ENCODE measurements around the gene FBP1.
A peak's percentile ranks its signal among the peaks of the same experiment; 100 is the strongest.

Gene FBP1

GRCh38 chr9:94622087-94622800 lies 17.1 kb downstream of the FBP1 start:
- Mint-ChIP-seq H3K36me3 (ENCODE audit: low read depth) (no peaks in the 10 kb centered on the region), H3K27me3 (ENCODE audit: low read depth) (peaks cover 10% of the 10 kb centered on the region), H3K9me3 (no peaks in the 10 kb centered on the region), H3K27ac (no peak overlapping the region), H3K4me1 (ENCODE audit: low read depth) (no peaks in the 10 kb centered on the region), H3K4me3 (no peak overlapping the region)
- DNase-seq (ENCODE audit: low spot score): no peak

GRCh38 chr9:94619026-94619425 lies 20.3 kb downstream of the FBP1 start:
- Mint-ChIP-seq H3K36me3 (ENCODE audit: low read depth) (no peaks in the 10 kb centered on the region), H3K27ac (no peak overlapping the region), H3K9me3 (no peaks in the 10 kb centered on the region), H3K27me3 (ENCODE audit: low read depth) (peaks cover 12% of the 10 kb centered on the region), H3K4me3 (no peak overlapping the region), H3K4me1 (ENCODE audit: low read depth) (no peaks in the 10 kb centered on the region)
- DNase-seq (ENCODE audit: low spot score): no peak

DNA sequence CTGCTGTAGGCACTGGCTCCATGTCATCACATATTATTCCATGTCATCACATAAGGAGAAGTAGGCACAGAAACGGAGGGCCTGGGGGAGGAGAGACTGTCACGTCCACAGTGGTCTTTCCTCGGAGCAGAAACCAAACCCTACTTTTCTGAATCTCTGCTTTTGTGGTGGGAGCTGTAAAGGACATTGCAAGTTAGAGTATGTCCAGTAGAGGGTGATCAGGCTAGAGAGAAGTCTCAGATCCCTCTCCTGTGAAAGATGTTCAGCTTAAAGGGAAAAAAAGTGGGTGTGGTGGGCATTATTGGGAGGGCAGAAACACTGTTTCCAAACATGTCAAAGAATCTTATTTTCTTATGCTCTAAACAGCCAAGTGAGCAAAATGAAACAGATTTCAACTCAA lies 26.3 kb downstream of the FBP1 start:
- Mint-ChIP-seq H3K27me3 (ENCODE audit: low read depth) (peaks cover 46% of the 10 kb centered on the region), H3K27ac (no peak overlapping the region), H3K4me3 (no peak overlapping the region), H3K36me3 (ENCODE audit: low read depth) (no peaks in the 10 kb centered on the region), H3K9me3 (no peaks in the 10 kb centered on the region), H3K4me1 (ENCODE audit: low read depth) (peaks cover 7% of the 10 kb centered on the region)
- no peak for DNase-seq (ENCODE audit: low spot score)

DNA sequence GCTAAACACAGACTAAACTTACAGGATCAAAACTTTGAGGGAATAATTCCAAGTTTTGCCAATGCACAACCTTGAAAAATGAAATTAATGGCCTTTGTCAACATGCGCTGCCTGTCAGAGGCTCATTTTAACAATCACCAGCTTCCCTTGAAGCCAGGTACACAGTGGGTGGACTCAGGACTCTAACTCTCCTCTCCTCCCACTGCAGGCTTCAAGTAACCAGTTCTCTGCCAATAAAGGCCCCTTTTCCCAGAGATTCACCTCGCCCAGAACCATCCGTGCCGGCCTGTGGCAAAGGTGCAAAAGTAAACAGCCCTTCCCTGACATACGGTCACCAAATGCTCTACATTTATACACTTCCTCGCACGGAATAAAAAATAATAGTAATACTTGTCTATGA lies 27.2 kb downstream of the FBP1 start:
- no peaks in the 10 kb centered on the region for H3K36me3 Mint-ChIP-seq (ENCODE audit: low read depth)
- H3K9me3 Mint-ChIP-seq: no peaks in the 10 kb centered on the region
- no peak overlapping the region for H3K4me3 Mint-ChIP-seq
- no peak for DNase-seq (ENCODE audit: low spot score)
- H3K27ac Mint-ChIP-seq: no peak overlapping the region
- H3K27me3 Mint-ChIP-seq (ENCODE audit: low read depth): peaks cover 46% of the 10 kb centered on the region
- peaks cover 7% of the 10 kb centered on the region for H3K4me1 Mint-ChIP-seq (ENCODE audit: low read depth)

- Mint-ChIP-seq H3K36me3 (ENCODE audit: low read depth) (no peaks in the 10 kb centered on the region), H3K4me1 (ENCODE audit: low read depth) (peaks cover 7% of the 10 kb centered on the region), H3K27me3 (ENCODE audit: low read depth) (peaks cover 47% of the 10 kb centered on the region), H3K4me3 (no peak overlapping the region), H3K27ac (no peak overlapping the region), H3K9me3 (no peaks in the 10 kb centered on the region)
- DNase-seq (ENCODE audit: low spot score): peak; percentile 22
Observed at GRCh38 chr9:94611638-94612068, 27.7 kb downstream of the FBP1 start.

DNA sequence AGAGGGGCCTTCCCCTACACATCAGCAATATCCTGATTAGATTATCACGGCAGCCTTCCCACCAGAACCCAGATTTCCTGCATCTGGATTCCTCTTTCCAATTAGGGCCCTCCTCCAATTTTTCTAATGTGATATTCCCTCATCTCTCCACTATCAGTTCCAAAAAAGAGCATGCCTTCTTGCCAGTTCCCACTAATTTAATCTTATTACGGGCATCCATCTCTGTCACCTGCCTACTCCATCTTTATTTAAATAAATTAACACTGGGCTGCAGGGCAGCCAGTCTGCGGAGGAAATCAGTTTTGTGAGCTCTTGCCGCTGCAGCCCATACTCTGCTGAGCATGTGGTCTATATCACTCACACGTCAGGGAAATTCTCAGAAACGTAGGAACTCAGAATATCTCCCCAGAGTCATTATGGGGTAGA lies 29.1 kb downstream of the FBP1 start:
- Mint-ChIP-seq H3K9me3 (no peaks in the 10 kb centered on the region), H3K4me1 (ENCODE audit: low read depth) (peaks cover 7% of the 10 kb centered on the region), H3K27me3 (ENCODE audit: low read depth) (peaks cover 58% of the 10 kb centered on the region), H3K27ac (no peak overlapping the region), H3K4me3 (no peak overlapping the region), H3K36me3 (ENCODE audit: low read depth) (no peaks in the 10 kb centered on the region)
- DNase-seq (ENCODE audit: low spot score): no peak

DNA sequence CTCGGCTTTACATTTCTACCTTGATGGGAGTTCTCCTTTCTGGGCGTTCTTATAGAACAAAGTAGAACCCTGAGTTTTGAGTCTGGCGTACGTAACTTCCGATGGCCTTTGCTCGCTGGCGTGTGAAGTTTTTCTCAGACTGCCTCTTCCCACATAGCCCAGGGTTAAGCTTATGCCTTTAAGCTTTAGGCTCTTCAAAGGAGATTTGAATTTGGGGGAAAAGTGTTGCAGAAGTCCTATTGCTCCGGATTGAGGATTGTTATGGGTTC lies 32.0 kb downstream of the FBP1 start:
- DNase-seq (ENCODE audit: low spot score): no peak
- Mint-ChIP-seq H3K36me3 (ENCODE audit: low read depth) (no peaks in the 10 kb centered on the region), H3K27ac (no peak overlapping the region), H3K27me3 (ENCODE audit: low read depth) (peaks cover 59% of the 10 kb centered on the region), H3K9me3 (no peaks in the 10 kb centered on the region), H3K4me1 (ENCODE audit: low read depth) (peaks cover 9% of the 10 kb centered on the region), H3K4me3 (no peak overlapping the region)

DNA sequence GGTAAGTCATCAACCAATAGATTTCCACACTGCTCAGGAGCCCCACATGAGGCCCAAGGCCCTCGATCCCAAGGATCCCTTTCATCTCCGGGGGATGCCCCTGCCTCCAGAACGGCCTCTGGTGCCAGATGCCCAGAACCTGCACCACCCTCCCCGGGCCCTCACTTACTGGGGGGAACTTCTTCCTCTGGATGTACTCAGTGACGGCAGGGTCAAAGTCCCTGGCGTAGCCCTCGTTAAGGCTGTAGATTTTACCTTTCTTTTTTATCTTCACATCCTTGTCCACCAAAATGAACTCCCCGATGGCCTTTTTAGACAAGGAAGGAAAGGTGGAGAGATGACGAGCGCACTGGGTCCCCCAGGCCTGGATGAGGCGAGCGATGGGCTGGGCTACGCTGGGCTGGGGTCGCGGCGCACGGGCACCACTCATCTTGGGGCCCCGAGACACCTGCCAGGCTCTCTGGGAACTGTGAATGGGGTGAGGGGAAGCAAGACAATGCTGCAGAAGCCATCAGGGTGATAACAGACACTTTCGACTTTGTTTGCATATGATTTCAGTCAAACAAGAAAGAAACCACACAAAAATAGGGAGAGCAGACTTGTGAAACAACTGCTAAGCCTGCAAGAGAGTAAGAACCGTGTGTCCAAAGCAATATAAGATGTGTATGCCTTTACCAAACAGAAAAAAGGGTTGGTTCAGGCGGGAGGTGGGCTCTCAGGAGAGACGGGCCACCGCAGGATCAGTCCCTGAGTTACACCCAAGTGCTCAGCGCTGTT lies 32.5 kb downstream of the FBP1 start:
- H3K9me3 Mint-ChIP-seq: no peaks in the 10 kb centered on the region
- H3K4me1 Mint-ChIP-seq (ENCODE audit: low read depth): peaks cover 5% of the 10 kb centered on the region
- no peak for DNase-seq (ENCODE audit: low spot score)
- no peak overlapping the region for H3K27ac Mint-ChIP-seq
- no peak overlapping the region for H3K4me3 Mint-ChIP-seq
- no peaks in the 10 kb centered on the region for H3K36me3 Mint-ChIP-seq (ENCODE audit: low read depth)
- H3K27me3 Mint-ChIP-seq (ENCODE audit: low read depth): peaks cover 54% of the 10 kb centered on the region

DNA sequence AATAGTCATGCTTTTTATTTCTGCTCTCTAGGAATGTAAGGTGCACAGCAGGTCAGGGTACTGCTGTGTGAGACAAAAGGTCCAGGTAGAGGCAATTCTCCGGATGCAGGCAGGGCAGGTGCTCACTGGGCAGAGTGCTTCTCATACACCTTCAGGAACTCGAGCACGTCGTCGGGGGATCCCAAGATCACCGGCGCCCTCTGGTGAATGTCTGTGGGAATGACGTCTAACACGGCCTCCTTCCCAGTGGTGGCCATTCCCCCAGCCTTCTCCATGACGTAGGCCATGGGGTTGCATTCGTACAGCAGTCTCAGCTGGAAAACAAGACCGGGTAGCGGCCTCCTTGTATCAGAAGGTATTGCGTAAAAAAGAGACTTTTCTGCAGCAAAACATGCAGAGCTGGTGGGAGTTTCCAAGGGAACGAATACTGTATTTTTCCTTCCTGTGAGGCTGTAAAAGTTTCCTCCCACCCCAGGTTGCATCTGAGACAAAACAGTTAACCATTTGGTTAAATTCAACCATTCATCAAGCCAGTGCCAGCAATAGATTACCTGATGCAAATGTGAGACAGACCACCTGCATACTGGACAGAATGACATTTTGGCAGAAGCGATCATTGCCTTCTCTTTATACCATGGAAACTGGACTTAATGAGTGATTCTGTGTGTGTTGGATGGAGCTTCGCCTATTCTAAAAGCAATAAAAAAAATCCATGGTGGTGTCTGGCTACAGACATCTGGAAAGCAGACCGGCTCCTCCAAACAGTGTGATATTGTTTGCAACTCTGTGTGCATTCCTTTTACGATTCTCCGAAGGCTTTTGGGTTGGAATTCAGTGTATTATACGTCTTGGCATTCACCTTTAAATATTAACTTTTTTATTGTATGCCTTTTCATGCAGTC lies 35.8 kb downstream of the FBP1 start:
- DNase-seq (ENCODE audit: low spot score): peak; percentile 59
- Mint-ChIP-seq H3K36me3 (ENCODE audit: low read depth) (no peaks in the 10 kb centered on the region), H3K27me3 (ENCODE audit: low read depth) (peaks cover 29% of the 10 kb centered on the region), H3K4me3 (no peak overlapping the region), H3K4me1 (ENCODE audit: low read depth) (peaks cover 3% of the 10 kb centered on the region), H3K27ac (no peak overlapping the region), H3K9me3 (no peaks in the 10 kb centered on the region)

DNA sequence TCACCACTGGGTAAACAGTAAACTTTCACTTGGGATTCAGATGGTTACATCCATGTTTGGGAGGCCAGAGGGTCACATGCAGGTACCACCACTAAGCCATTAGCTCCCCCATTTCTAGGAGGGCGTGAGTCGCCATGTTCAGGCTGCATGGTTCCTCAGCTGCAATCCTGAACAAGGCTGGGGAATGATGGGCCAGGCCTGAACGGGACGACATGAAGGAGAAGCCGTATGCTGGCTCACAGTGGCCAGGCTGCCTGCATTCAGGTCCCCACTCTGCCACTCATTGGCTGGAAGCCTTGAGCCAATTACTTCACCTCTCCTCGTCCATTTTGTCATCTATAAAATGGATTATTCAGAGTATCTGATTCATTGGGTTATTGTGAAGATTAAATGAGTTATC lies 36.7 kb downstream of the FBP1 start:
- Mint-ChIP-seq H3K4me3 (no peak overlapping the region), H3K27ac (no peak overlapping the region), H3K27me3 (ENCODE audit: low read depth) (peaks cover 25% of the 10 kb centered on the region), H3K9me3 (no peaks in the 10 kb centered on the region), H3K36me3 (ENCODE audit: low read depth) (no peaks in the 10 kb centered on the region), H3K4me1 (ENCODE audit: low read depth) (peaks cover 3% of the 10 kb centered on the region)
- no peak for DNase-seq (ENCODE audit: low spot score)

- no peaks in the 10 kb centered on the region for H3K9me3 Mint-ChIP-seq
- no peak for DNase-seq (ENCODE audit: low spot score)
- H3K4me3 Mint-ChIP-seq: no peak overlapping the region
- no peak overlapping the region for H3K27ac Mint-ChIP-seq
- H3K36me3 Mint-ChIP-seq (ENCODE audit: low read depth): no peaks in the 10 kb centered on the region
- peaks cover 3% of the 10 kb centered on the region for H3K4me1 Mint-ChIP-seq (ENCODE audit: low read depth)
- peaks cover 12% of the 10 kb centered on the region for H3K27me3 Mint-ChIP-seq (ENCODE audit: low read depth)
Observed at GRCh38 chr9:94600715-94601114, 38.6 kb downstream of the FBP1 start.

DNA sequence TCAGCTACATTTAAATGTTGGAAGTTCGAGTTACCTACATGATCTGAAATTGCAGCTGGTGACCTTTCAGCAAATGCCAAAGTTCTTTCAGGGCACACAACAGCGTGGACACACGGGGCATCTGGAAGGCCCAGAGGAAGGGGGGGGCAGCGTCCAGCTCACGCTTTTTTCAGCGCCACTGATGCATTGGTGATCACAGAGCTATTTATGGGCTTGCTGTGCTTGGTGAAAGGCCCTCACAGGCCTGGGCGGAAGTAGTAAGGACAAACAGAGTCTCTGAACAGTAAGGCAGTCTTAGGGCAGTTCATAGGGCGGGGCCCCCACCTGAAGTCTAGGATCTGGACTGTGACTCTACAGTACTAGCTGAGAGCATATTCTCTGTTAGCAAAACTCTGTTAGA lies 39.1 kb downstream of the FBP1 start:
- no peak overlapping the region for H3K27ac Mint-ChIP-seq
- H3K4me3 Mint-ChIP-seq: no peak overlapping the region
- no peaks in the 10 kb centered on the region for H3K36me3 Mint-ChIP-seq (ENCODE audit: low read depth)
- H3K27me3 Mint-ChIP-seq (ENCODE audit: low read depth): peaks cover 7% of the 10 kb centered on the region
- no peaks in the 10 kb centered on the region for H3K9me3 Mint-ChIP-seq
- peaks cover 3% of the 10 kb centered on the region for H3K4me1 Mint-ChIP-seq (ENCODE audit: low read depth)
- DNase-seq (ENCODE audit: low spot score): no peak

DNA sequence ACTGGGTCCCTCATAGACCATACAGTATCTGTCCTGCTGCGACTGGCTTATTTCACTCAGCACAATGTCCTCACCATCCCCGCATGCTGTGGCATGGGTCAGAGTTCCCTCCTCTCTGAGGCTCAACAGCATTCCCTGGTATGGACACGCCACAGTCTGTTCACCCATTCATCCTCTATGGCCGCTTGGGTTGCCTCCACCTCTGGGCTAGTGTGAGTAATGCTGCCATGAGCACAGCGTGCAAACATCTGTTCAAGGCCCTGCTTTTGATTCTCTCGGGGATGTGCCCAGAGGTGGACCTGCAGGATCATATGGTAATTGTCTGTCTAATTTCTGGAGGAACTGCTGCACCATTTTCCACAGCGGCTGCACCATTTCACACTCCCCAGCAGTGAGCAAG lies 40.2 kb downstream of the FBP1 start:
- H3K4me1 Mint-ChIP-seq (ENCODE audit: low read depth): peaks cover 3% of the 10 kb centered on the region

More for the DNA sequence above, 40.2 kb downstream of the FBP1 start:
- no peak for DNase-seq (ENCODE audit: low spot score)
- no peak overlapping the region for H3K4me3 Mint-ChIP-seq
- H3K36me3 Mint-ChIP-seq (ENCODE audit: low read depth): no peaks in the 10 kb centered on the region
- H3K27ac Mint-ChIP-seq: no peak overlapping the region
- H3K27me3 Mint-ChIP-seq (ENCODE audit: low read depth): peaks cover 5% of the 10 kb centered on the region
- no peaks in the 10 kb centered on the region for H3K9me3 Mint-ChIP-seq
